Cerebellar nuclear complex (tissue), 1 donor: ENCODE measurements around the gene ARHGAP12.
A peak's percentile ranks its signal among the peaks of the same experiment; 100 is the strongest.

ENCODE experiments used
- DNase-seq, 2 experiments: peaks; one replicate each; lab custom pipeline; 2025; lab: John Stamatoyannopoulos, UW

The ARHGAP12 gene

DNA sequence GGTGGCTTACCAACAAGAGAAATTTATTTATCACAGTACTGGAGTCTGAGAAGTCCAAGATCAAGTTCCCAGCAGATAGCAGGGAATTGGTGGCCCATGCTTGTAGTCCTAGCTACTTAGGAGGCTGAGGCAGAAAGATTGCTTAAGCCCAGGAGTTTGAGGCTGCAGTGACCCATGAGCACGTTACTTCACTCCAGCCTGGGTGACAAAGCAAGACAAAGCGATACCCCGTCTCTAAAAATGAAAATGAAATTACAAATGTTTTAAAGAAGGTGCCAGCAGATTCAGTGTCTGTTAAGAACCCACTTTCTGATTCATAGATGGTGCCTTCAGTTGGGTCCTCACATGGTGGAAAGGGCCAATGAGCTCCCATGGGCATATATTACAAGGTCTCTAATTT, 20.6 kb upstream of the ARHGAP12 start:
- DNase-seq = no peak

DNA sequence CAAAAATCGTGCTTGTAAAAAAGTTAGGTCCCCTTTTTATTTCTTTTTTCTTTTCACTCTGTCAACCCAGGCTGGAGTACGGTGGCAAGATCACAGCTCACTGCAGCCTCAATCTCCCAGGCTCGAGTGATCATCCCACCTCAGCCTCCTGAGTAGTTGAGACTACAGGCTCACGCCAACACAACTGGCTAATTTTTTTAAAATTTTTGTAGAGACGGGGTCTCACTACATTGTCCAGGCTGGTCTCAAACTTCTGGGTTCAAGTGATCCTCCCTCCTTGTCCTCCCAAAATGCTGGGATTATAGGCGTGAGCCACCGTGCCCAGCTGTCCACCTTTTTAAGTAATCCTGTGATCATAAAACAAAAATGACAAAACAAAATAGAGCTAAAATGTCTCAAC, 19.4 kb upstream of the ARHGAP12 start:
- no peak for DNase-seq

DNA sequence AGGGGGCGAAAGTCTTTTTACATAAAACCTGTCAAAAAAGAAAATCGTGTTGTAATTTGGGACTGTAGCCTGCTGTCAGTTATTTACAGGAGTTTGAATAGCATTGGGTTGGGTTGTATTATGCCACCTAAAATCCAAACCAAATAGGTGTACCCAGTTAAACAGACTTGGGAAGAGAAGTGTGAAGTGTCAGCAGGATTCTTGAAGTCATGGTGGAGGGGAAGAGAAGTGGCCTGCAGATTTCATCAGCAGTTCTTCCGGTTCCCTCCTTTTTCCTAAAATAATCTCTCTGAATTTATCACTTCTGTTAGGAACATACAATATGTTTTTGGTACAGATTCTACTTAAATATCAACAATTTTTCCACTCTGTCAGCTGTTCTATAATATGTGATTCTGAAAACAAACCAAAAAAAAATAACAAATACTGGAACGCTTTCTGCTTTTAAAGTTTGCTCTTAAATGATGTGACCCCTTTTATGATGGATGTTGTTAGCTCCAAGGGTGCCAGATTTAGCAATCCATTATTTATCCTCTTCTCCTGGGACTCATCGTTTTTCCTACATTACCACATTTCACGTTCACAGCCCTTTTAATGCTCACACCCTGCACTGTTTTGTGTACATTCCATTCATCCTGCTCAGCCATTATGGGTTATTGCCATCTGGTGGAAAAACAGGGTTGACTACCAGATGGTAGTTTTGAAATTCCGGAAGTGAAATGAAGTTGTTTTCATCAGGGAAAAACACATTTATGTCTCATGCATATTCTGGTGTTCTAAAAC, 18.7 kb upstream of the ARHGAP12 start:
- DNase-seq = no peak

DNA sequence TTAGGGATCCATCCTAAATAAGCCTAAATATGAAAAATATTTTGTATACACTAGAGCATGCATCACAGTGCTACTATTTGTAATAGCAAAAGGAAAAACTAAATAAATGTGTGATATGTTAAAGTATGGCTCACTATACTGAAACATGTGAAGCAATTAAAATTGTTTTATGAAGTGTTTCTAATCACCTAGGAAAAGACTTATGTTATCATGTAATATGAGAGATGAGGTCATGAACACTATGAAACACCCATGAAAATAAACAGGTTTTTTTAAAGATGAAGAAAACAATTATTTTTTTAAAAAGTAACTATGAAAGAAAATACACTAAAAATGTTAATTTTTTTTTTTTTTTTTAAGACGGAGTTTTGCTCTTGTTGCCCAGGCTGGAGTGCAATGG, 16.8 kb upstream of the ARHGAP12 start:
- no peak for DNase-seq

DNA sequence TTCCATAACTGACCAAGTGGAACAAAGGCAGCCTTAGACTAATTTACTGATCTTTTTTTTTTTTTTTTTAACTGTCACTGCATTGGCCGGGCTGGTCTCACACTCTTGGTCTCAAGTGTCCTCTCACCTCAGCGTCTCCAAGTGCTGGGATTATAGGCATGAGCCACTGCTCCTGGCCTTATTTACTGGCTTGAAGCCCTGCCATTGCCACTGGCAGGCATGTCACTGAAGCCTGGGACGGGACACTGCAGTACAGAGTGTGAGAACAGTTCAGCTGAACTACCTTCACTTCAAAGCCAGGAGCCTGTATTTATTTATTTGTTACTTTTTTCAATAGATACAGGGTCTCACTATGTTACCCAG, 15.4 kb upstream of the ARHGAP12 start:
- no peak for DNase-seq

DNA sequence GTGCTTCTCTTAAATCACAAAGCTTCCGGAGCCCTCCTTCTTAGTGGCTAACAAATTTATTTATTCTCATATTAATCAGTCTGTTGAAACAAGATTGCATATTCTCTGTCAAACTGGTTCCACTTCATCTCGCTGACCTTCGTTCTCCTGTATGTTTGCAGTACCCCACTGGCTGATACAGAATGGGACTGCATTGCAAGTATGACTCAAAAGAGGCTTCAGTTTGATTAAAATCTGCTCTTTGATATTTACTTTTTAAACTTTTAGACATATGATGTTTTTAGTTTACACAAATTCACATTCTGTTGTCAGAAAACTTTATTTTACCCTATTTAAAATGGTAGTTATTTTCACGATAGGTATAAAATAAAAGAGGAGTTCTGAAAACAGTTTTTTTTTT, 14.3 kb upstream of the ARHGAP12 start:
- DNase-seq = no peak

DNA sequence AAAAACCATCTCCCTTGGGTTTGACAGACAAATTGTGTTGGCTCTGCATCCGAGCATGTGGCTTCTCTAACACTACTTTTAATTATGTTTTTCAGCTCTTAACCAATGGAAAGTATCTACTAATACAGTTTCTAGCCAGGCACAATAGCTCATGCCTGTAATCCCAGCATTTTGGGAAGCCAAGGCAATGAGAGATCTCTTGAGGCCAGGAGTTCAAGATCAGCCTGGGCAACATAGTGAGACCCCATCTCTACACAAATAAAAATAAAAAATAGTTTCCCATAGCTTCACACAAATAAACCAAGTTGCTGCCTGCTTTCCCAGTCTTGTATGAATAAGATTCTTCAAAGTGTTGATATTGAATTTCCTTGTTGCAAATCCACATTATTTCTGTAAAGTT, 13.8 kb upstream of the ARHGAP12 start:
- DNase-seq = no peak

- DNase-seq = no peak
These were observed 12.4 kb upstream of the ARHGAP12 start for GRCh38 chr10:31940839-31941653.

DNA sequence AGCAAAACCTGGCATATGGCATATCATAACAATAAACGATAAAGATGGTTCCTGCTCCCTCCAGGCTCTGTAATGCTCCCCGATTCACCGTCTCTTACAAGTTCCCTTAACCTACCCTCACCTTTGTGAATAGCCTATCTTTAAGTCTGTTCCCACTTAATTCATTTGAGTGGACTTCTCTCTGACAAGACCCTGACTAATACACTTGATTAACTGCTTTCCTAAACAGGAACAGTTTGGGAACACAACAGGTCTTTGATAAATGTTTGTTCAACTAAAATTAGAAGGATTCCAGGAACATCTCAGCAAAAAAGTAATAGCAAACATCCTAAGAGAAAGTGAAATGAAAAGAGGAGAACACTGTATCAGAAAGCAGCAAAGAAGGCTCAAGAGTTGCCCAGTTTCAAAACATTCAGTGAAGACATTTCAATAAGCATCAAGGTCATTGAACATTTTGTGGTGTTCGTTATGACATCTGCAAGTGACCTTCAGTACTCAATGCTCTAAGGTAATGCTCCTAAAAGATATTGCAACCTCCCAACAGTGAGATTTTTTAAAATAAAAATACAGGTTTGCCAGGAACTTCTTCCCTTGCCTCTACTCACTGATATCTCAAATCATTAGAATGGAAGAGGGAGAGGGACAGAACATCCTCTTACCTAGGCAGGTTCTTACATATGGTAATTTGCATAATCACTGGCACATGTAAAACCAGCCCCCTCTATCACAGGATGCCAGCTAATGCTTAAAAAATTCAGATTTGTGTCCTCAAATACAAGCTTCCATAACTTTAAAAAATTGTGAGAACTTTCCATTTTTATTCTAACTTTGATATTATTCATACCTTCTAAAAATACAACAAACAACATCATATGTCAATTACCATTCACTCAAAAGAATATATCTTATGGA, 11.4 kb upstream of the ARHGAP12 start:
- no peak for DNase-seq

DNA sequence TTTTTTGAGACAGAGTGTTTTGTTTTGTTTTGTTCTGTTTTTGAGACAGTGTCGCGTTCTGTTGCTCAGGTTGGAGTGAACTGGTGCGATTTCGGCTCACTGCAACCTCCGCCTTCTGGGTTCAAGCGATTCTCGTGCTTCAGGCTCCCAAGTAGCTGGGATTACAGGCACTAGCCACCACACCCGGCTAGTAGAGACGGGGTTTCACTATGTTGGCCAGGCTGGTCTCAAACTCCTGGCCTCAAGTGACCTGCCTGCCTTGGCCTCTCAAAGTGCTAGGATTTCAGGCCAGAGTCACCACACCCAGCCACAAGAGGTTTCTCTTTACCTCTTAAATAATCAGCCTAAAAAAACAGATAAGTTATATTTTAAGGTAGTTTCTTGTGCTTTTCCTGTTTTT, 8.7 kb upstream of the ARHGAP12 start:
- no peak for DNase-seq

DNA sequence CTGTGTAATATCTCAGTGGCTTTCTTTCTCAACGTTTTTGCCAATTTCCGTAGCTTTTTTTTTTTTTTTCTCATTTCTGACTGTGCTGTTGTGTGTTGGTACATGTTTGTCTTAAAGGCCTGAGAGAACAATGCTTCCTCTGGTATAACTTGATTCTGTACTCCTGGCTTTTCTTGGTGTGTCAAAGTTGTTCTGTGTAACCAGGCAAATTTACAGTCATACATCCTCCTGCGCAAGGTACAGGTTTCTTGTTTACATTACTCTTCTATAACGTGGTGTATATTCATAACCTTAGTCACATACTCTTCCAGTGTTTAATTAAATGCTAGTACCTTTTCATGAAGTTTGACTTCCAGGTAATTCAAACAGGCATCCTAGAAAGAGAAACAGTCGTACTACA, 8.3 kb upstream of the ARHGAP12 start:
- DNase-seq = no peak

GRCh38 chr10:31936086-31936485, 7.5 kb upstream of the ARHGAP12 start:
- no peak for DNase-seq

DNA sequence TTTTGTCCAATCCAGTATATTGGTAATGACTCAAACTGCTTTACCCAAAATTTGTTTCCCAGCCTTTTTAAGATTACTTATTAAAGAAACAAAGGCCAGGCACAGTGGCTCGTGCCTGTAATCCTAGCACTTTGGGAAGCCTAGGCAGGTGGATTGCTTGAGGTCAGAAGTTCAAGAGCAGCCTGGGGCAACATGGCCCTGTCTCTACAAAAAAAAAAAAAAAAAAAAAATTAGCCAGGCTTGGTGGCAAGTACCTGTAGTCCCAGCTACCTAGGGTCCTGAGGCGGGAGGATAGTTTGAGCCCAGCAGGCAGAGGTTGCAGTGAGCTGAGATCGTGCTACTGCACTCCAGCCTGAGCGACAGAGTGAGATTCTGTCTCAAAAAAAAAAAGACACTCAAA, 7.0 kb upstream of the ARHGAP12 start:
- no peak for DNase-seq

- no peak for DNase-seq
These were observed 4.2 kb upstream of the ARHGAP12 start for GRCh38 chr10:31932838-31933237.

DNA sequence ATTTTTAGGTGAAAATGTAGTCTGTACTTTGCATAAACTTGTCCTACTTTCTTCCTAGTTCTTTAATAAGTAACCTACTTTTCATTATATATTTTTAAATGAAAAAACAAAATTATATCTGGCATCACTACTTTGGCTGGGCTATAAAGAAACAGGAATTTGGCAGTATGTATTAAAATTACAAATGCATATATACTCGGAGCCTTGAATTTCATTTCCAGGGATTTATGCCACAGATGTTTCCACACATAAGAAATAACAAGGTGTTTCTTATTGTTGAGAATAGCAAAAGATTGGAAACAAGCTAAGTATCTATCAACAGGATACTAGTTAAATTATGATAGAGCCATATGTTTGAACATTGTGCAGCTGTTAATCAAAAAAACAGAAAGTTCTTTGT, 2.2 kb upstream of the ARHGAP12 start:
- DNase-seq = no peak

DNA sequence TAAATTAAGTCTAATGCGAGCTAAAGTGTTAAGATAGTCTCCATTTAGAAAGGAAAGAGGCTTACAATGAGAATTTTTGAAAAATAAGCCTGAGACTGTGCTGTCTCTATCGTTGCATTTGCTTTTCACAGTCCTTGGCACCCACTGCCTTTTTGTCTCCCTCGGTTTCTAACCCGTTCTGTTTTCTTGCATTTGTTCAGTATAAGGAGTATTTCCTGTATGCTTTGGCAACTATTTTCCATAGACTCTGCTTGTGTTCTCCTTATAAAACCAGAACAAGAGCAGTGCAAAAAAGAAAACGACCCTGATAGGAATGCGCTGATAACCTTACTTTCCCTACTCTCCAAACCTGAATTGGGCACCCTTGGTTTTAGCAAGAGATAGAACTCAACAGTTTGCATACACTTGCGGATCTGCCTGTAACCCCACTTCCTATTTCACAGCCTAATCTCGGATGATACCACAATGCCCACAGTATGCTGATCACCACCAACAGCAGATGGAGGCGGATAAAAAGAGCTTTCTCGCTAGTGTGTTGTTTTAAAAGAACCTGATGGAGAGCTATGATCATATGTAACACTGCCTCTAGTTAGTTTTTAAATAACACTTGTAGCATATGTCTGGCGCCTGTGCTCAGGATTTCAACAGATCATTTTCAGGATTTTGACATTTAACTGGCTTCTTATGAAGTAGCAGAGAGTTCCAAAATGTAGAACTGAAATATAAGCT, 1.6 kb upstream of the ARHGAP12 start:
- DNase-seq = no peak

DNA sequence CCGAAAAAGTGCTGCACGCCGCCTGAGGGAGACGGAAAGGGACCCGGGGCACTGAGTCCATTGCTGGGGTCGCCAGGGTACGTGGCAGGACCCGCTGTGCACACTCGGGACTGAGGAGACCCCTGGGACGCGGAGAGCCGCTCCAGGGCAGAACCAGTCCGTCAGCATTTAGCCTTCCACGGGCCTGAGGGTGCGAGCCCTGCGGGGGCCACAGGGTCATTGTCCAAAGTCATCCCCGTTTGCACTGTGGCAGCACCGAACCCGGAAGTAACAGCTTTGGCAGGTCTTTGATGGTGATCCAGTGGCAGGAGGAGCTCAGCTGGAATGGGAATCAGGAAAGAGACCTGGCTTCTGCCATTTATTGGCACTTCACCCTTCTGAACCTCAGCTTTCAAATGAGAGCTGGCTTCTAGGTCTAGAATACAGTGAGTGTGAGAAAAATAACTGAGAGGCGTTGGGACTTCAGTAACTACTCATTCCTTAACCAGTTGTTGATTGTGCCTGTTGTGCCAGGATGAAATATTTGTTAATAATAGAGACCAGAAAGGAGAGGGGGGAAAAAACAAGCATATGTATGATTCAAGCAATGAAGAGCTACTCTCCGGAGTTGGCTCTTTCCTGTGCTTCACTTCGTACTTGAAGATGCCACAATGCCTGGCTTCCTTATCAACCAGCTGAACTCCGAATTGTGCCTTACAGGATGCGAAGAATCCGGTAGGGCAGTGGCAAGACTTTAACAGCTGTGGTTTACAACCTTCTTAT, 811 bp upstream of the ARHGAP12 start:
- peak in 1 of 2 experiments; percentile 27 for DNase-seq

DNA sequence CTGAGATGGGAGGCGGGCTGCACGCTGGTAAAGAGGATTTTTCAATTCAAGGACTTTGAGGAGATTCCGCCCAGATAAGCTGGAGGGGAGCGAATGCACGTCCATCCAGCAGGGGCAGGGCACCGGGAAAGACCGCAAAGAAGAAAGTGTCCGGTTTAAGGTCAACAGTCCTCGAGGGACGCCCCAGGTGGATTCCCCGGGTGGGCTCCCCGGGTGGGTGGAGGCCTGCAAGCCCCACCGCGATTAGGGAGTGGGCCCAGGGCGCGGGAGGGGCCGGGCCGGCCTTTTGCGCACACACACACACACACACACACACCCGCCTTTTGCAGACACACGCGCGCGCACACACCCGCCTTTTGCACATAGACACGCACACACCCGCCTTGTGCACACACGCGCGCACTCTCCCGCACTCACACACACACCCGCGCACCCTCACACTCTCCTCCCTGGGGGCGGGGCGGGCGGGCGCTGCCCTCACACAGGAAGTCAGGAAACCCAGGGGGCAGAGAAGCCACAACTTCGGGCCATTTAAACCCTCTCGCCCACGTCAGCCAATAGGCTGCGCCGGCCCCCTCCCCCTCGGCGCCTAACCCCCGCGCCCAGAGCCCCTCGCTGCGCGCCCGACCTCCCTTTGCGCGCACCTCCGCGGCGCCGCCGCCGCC, 615 bp downstream of the ARHGAP12 start:
- no peak for DNase-seq

- no peak for DNase-seq
These were observed 1.1 kb downstream of the ARHGAP12 start for GRCh38 chr10:31927565-31927883.

DNA sequence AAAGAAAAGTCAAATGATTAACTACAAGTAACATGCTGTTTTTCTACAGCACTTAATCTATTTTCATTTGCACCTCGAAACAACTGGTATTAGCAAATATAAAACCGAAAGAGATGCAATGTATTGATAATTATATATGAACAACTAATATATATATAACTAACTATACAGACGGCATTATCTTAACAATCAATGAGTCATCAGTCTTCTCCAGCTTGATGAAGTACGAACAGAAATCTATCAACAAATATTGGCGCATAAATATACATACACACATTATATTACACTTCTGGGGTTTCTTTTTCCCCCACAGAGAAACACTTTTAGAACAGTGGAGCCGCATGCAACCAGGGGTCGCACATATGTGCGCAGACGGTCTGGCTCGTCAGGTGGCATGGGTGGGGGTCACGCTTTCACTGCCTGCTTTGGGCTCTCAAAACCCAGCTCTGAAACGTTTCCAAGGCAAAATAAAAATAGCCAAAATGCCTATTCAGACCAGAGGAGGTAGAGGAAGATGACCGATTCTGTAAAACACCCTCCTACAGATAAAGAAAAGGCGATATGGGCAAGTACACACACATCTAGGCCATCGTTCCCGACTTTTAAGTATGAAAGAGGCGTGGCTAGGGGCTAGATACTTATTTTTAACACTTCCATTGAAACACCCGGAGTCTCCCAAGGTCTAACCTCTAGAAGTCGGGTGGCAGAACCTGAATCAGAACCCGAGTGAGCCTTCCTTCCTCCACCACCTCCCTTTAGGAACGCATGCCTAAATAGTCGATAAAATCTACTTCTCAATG, 1.7 kb downstream of the ARHGAP12 start:
- no peak for DNase-seq
